Measurements from ENCODE around the gene CNGA1. TPM values are rescaled to one million over a fixed set of nuclear protein-coding genes. Genes with fewer than 3 reads are reported as not detected.

The CNGA1 gene
- total RNA-seq, 1 experiment from 2014 or later, result 1.0 TPM

DNA sequence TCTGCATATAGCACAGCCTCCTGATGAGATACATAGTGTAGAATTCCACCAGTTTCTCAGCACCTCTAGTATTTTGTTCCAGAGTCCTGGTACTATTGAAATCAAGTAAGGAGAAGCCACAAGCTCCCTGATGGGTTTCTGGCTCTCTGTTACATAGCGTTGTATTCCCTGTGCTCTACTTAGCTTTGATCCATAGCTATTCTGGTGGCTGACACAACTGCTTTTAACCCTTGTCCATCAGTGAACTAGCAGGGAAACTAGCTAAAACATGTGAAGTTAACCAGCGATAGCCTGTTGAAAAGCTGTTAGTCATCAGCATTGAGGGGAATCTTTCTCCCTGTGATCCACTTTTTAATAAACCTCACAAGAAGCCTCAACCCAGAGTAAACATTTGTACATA is 27.0 kb upstream of the CNGA1 start:
- H3K9me3 ChIP-seq (ENCODE audit: control insufficient read depth, low read depth, low read length), result no peaks in the 10 kb centered on the region
- no peak overlapping the region for H2BK15ac ChIP-seq (ENCODE audit: low read depth, low read length)
- no peak overlapping the region for H3K23ac ChIP-seq (ENCODE audit: insufficient read length, low read depth, low read length)
- H3K27me3 Mint-ChIP-seq (ENCODE audit: low read depth), result no peaks in the 10 kb centered on the region
- H2BK12ac ChIP-seq (ENCODE audit: insufficient read length, low read depth, low read length), result no peak overlapping the region
- TF ChIP-seq, protein P1, sequence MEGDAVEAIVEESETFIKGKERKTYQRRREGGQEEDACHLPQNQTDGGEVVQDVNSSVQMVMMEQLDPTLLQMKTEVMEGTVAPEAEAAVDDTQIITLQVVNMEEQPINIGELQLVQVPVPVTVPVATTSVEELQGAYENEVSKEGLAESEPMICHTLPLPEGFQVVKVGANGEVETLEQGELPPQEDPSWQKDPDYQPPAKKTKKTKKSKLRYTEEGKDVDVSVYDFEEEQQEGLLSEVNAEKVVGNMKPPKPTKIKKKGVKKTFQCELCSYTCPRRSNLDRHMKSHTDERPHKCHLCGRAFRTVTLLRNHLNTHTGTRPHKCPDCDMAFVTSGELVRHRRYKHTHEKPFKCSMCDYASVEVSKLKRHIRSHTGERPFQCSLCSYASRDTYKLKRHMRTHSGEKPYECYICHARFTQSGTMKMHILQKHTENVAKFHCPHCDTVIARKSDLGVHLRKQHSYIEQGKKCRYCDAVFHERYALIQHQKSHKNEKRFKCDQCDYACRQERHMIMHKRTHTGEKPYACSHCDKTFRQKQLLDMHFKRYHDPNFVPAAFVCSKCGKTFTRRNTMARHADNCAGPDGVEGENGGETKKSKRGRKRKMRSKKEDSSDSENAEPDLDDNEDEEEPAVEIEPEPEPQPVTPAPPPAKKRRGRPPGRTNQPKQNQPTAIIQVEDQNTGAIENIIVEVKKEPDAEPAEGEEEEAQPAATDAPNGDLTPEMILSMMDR (conservative IDR thresholded peaks at IDR 0.05), result no peak
- no peak overlapping the region for H3K27ac Mint-ChIP-seq
- H3K27ac ChIP-seq (ENCODE audit: insufficient read length, low read depth, low read length), result no peak overlapping the region
- no peak overlapping the region for H2BK20ac ChIP-seq (ENCODE audit: low read depth, low read length, poor library complexity, severe bottlenecking)
- no peak overlapping the region for H3T11ph ChIP-seq (ENCODE audit: low read length)
- H3K4me1 Mint-ChIP-seq, result peaks cover 17 to 27% of the 10 kb centered on the region in 2 experiments
- H3K9me3 Mint-ChIP-seq, result no peaks in the 10 kb centered on the region
- H3K4me3 Mint-ChIP-seq, result no peak overlapping the region
- no peak overlapping the region for H3K56ac ChIP-seq (ENCODE audit: insufficient read length, low read depth, low read length)
- no peaks in the 10 kb centered on the region for H3K79me2 ChIP-seq (ENCODE audit: insufficient read depth, low read length)
- no peak overlapping the region for H3K18ac ChIP-seq (ENCODE audit: insufficient read length, low read depth, low read length)
- no peaks in the 10 kb centered on the region for H3K27me3 ChIP-seq (ENCODE audit: insufficient read depth, low read length)
- H3K4ac ChIP-seq (ENCODE audit: low read depth, low read length), result no peak overlapping the region
- peaks cover 0 to 3% (median 2%) of the 10 kb centered on the region in 3 experiments; a peak in 1 of 7 replicates for H3K36me3 Mint-ChIP-seq (ENCODE audit: insufficient read depth in 1 of 3, low read depth in 3 of 3)
- no peak overlapping the region for H3K9ac ChIP-seq (ENCODE audit: extremely low read depth, insufficient read length, low read length)
- H2AK5ac ChIP-seq (ENCODE audit: insufficient read length, low read length), result no peak overlapping the region
- no peak overlapping the region for H3K14ac ChIP-seq (ENCODE audit: insufficient read depth, low read length)
- H4K5ac ChIP-seq (ENCODE audit: insufficient read length, low read depth, low read length), result no peak overlapping the region
- WGBS (ENCODE audit: extremely low coverage, insufficient read length, low lambda C conversion rate), result no CpG with 5 or more reads among the region's 2 CpGs
- H4K91ac ChIP-seq (ENCODE audit: insufficient read length, low read depth, low read length), result no peak overlapping the region
- no peak for DNase-seq
- H2BK5ac ChIP-seq (ENCODE audit: insufficient read length, low read length), result no peak overlapping the region
- H3K4me2 ChIP-seq (ENCODE audit: insufficient read depth, insufficient read length, low read length), result no peak overlapping the region
- no peak overlapping the region for H4K8ac ChIP-seq (replicated peaks; ENCODE audit: insufficient read length, low read depth, low read length)
- no peaks in the 10 kb centered on the region for H3K23me2 ChIP-seq (ENCODE audit: insufficient read length, low read depth, low read length, poor library complexity, severe bottlenecking)
- no peaks in the 10 kb centered on the region for H3K79me1 ChIP-seq (ENCODE audit: insufficient read depth, low read depth, low read length, poor library complexity, severe bottlenecking)
- H2AFZ ChIP-seq (ENCODE audit: low read length), result no peak overlapping the region
- H3K4me1 ChIP-seq (ENCODE audit: insufficient read depth, low read length), result no peaks in the 10 kb centered on the region; the same call in 1 of the 2 replicates
- H4K20me1 ChIP-seq (ENCODE audit: control insufficient read depth, insufficient read depth, insufficient read length), result no peaks in the 10 kb centered on the region
- H2BK120ac ChIP-seq (ENCODE audit: low read depth, low read length, poor library complexity, severe bottlenecking), result no peak overlapping the region
